ENCODE data around the gene TRMT11. TPM values are rescaled to one million over a fixed set of nuclear protein-coding genes. Genes with fewer than 3 reads are reported as not detected.

Gene TRMT11
- total and polyA plus RNA-seq, 10 donors = 10.7 to 37.7 (median 22.2) TPM

DNA sequence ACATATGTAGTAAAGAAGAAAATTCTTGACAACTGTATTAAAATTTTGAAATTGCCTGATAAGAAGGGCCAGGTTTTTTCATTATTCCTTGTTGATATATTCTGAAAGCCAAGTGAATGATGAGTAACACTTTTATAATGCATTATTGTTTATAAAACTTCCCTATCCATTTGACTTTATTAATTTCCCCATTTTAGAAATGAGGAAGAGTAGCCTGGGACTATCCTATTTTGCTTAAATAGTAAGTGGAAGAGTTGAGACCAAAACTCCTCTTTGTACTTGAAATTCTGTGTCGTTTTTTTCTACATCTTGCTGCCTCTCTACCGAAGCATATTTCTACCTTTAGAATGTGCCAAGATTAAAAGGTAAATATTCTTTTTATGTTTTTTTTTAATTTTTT is 39.7 kb downstream of the TRMT11 start:
- WGBS, 5 donors = 90 to 97% (median 92%) methylated on average over 2 of the region's 2 CpGs
- peaks cover 4 to 94% (median 41%) of the 10 kb centered on the region in 6 donors for H3K36me3 ChIP-seq
- H3K4me1 ChIP-seq = no peaks in the 10 kb centered on the region
- H3K27ac ChIP-seq = no peak overlapping the region
- no peaks in the 10 kb centered on the region for H3K27me3 ChIP-seq (replicated peaks in 1 of 7)
- TF ChIP-seq, protein P1, sequence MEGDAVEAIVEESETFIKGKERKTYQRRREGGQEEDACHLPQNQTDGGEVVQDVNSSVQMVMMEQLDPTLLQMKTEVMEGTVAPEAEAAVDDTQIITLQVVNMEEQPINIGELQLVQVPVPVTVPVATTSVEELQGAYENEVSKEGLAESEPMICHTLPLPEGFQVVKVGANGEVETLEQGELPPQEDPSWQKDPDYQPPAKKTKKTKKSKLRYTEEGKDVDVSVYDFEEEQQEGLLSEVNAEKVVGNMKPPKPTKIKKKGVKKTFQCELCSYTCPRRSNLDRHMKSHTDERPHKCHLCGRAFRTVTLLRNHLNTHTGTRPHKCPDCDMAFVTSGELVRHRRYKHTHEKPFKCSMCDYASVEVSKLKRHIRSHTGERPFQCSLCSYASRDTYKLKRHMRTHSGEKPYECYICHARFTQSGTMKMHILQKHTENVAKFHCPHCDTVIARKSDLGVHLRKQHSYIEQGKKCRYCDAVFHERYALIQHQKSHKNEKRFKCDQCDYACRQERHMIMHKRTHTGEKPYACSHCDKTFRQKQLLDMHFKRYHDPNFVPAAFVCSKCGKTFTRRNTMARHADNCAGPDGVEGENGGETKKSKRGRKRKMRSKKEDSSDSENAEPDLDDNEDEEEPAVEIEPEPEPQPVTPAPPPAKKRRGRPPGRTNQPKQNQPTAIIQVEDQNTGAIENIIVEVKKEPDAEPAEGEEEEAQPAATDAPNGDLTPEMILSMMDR (IDR thresholded peaks at IDR 0.05 in 8 of 11, conservative IDR thresholded peaks at IDR 0.05 in 3 of 11) = no peak
- TF ChIP-seq POLR2A (IDR thresholded peaks at IDR 0.05) (no peak), POLR2AphosphoS5 (IDR thresholded peaks at IDR 0.05) (no peak)
- H3K4me3 ChIP-seq = no peak overlapping the region
- H3K9me3 ChIP-seq = no peaks in the 10 kb centered on the region
- DNase-seq = no peak
- intact Hi-C loops (cut with DNase I; ENCODE audit: low total_unique reads) = no loop called here

DNA sequence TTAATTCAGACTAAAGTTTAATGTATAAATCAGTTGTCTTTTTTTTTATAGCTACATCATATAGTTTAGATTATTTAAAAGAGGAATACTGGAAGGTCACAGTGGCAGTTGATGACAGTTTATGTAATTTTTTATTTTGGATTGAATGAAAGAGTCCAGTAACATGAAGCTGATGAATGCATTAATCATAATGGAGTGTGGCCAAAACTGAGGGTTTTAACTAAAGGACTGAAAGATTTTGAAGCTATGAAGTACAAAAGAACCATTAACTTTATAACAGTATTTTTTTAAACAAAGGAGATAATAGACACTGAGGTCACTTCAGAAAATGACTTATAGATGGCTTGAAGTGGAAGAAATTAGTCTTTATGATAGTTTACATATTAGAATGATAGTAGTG is 41.3 kb downstream of the TRMT11 start:
- Histone ChIP-seq H3K9me3 (no peaks in the 10 kb centered on the region), H3K27ac (no peak overlapping the region), H3K27me3 (replicated peaks in 1 of 7) (no peaks in the 10 kb centered on the region), H3K36me3 (peaks cover 0 to 94% (median 30%) of the 10 kb centered on the region in 6 donors), H3K4me3 (no peak overlapping the region), H3K4me1 (no peaks in the 10 kb centered on the region)
- no peak for TF ChIP-seq POLR2AphosphoS5 (IDR thresholded peaks at IDR 0.05)
- TF ChIP-seq POLR2A (IDR thresholded peaks at IDR 0.05) = no peak
- TF ChIP-seq, protein P1 (IDR thresholded peaks at IDR 0.05 in 8 of 11, conservative IDR thresholded peaks at IDR 0.05 in 3 of 11) = no peak
- intact Hi-C loops (cut with DNase I; ENCODE audit: low total_unique reads) = no loop called here
- no peak for DNase-seq

DNA sequence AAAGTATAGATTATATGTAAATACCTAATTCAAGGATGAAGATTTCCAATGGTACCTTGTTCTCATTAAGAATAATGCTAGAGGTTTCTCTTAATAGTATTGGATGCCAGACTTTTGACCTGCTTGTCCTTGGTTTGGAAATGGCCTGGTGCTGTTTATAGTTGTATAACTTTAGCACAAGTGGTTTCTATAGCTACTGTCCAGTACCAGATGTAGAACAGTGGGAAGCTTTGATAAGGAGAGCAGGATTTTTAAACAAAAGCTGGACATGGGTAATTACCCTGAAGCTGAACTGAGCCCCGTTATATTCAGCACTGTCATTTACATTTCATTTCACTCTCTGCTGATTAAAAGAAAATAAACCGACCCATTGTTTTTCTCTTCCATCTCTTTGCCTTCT is 43.7 kb downstream of the TRMT11 start:
- TF ChIP-seq POLR2A (IDR thresholded peaks at IDR 0.05) (no peak), POLR2AphosphoS5 (IDR thresholded peaks at IDR 0.05) (no peak)
- TF ChIP-seq, protein P1 (IDR thresholded peaks at IDR 0.05 in 8 of 11, conservative IDR thresholded peaks at IDR 0.05 in 3 of 11) = no peak
- no peaks in the 10 kb centered on the region for H3K27me3 ChIP-seq (replicated peaks in 1 of 7)
- H3K4me1 ChIP-seq = no peaks in the 10 kb centered on the region
- intact Hi-C loops (cut with DNase I; ENCODE audit: low total_unique reads) = no loop called here
- 82 to 91% (median 89%) methylated on average over 2 of the region's 2 CpGs for WGBS, 5 donors
- DNase-seq = no peak
- H3K9me3 ChIP-seq = no peaks in the 10 kb centered on the region
- no peak overlapping the region for H3K4me3 ChIP-seq
- peaks cover 0 to 87% (median 14%) of the 10 kb centered on the region in 6 donors for H3K36me3 ChIP-seq
- H3K27ac ChIP-seq = no peak overlapping the region

DNA sequence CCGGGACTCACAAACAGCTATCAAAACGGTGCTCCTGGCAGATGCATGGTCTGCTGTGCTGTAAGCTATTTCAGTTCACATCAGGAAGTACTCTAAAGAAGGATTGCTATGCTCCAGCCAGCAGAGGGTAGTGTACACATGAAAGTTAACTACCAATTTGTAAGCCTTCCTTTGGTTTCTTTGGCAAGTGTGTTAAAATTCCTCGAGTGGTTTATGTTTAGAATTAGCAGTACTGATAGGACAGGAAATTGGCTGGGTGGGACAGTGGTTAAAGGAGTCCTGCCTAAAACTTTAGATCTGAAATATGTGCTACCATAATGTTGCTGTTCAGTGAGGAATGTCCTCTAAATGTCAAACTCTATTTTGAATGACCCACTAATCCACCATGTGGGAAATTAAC is 47.4 kb downstream of the TRMT11 start:
- no peak for DNase-seq
- 13 to 27% (median 17%) methylated on average over 3 of the region's 3 CpGs for WGBS, 5 donors
- no peak overlapping the region for H3K4me3 ChIP-seq

More for the DNA sequence above, 47.4 kb downstream of the TRMT11 start:
- intact Hi-C loops (cut with DNase I; ENCODE audit: low total_unique reads) = no loop called here
- Histone ChIP-seq H3K4me1 (no peaks in the 10 kb centered on the region), H3K27ac (no peak overlapping the region), H3K36me3 (peaks cover 0 to 87% (median 11%) of the 10 kb centered on the region in 6 donors), H3K27me3 (replicated peaks in 1 of 7) (no peaks in the 10 kb centered on the region), H3K9me3 (no peaks in the 10 kb centered on the region)
- TF ChIP-seq, protein P1 (IDR thresholded peaks at IDR 0.05 in 8 of 11, conservative IDR thresholded peaks at IDR 0.05 in 3 of 11) = peak in 4 of 11 experiments; percentile 13 to 40 (median 26)
- TF ChIP-seq POLR2A (IDR thresholded peaks at IDR 0.05) = no peak
- no peak for TF ChIP-seq POLR2AphosphoS5 (IDR thresholded peaks at IDR 0.05)

All from spleen (tissue), 11 donors.